Measurements from ENCODE around the gene ARHGAP22. TPM values are rescaled to one million over a fixed set of nuclear protein-coding genes. Genes with fewer than 3 reads are reported as not detected.

The ARHGAP22 gene
- total and polyA plus RNA-seq, 2 of the 4 experiments (the other 2 are of a cell fraction) = 28.3 to 30.2 TPM

DNA sequence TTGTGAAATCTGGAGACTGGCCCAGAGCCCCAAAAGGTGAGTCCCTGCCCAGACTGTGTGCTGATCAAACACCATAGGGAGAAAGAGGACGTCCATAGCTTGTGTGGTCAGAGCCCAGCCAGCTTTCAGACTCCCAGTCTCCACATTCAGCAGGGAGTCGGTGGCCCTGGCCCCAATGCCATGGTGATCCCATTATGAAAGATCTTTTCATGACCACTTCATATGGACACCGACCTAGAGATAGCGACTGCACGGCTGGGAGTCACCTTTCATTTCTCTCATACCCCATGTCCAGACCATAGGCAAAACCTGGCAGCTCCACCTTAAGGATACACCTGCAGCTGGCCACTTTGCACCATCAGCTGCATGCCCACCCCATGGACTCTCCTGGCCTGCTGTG, 126.4 kb downstream of the ARHGAP22 start:
- Histone ChIP-seq H3K23ac (ENCODE audit: low read depth, low read length) (no peak overlapping the region), H3K4me1 (ENCODE audit: control insufficient read depth, insufficient read depth, low read length) (no peaks in the 10 kb centered on the region), H3K4me3 (ENCODE audit: insufficient read depth, low read depth, low read length) (no peak overlapping the region), H2AFZ (replicated peaks; ENCODE audit: low read length, poor library complexity) (no peak overlapping the region), H3K9ac (ENCODE audit: low read depth, low read length) (no peak overlapping the region), H2BK15ac (ENCODE audit: low read depth, low read length) (no peak overlapping the region), H2BK5ac (ENCODE audit: low read depth, low read length, poor library complexity, severe bottlenecking) (no peak overlapping the region), H3K36me3 (ENCODE audit: control insufficient read depth, insufficient read depth, low read length) (peaks cover 5% of the 10 kb centered on the region), H3K4ac (ENCODE audit: low read depth, low read length) (no peak overlapping the region), H3K27ac (ENCODE audit: insufficient read depth, low read length) (no peak overlapping the region), H4K20me1 (ENCODE audit: insufficient read depth, low read length) (peaks cover 15% of the 10 kb centered on the region; the same call in 1 of the 2 replicates), H4K5ac (ENCODE audit: low read depth, low read length) (no peak overlapping the region), H3K18ac (ENCODE audit: low read depth, low read length) (no peak overlapping the region), H4K91ac (ENCODE audit: insufficient read depth, low read depth, low read length) (no peak overlapping the region), H3K27me3 (ENCODE audit: control insufficient read depth, insufficient read depth, low read length) (no peaks in the 10 kb centered on the region), H3K56ac (ENCODE audit: extremely low read depth, insufficient read depth, low read length) (no peak overlapping the region), H2BK120ac (ENCODE audit: low read depth, low read length) (no peak overlapping the region), H4K8ac (ENCODE audit: low read depth in 2 of 2, low read length in 2 of 2) (no peak overlapping the region), H3K9me1 (ENCODE audit: insufficient read depth, low read length) (peaks cover 15% of the 10 kb centered on the region; the same call in 1 of the 2 replicates), H2AK5ac (ENCODE audit: low read depth, low read length) (no peak overlapping the region), H3K79me1 (ENCODE audit: low read depth in 1 of 2, low read length in 2 of 2) (peaks cover 21 to 74% of the 10 kb centered on the region in 2 experiments; a peak in 3 of 4 replicates), H2AK9ac (replicated peaks; ENCODE audit: low read depth, low read length, poor library complexity) (no peak overlapping the region), H3K4me2 (ENCODE audit: low read depth, low read length) (no peak overlapping the region), H3K9me3 (ENCODE audit: control insufficient read depth, insufficient read depth, low read length) (no peaks in the 10 kb centered on the region), H3K14ac (replicated peaks; ENCODE audit: low read depth, low read length) (no peak overlapping the region), H2BK20ac (ENCODE audit: low read depth, low read length) (no peak overlapping the region)
- in situ Hi-C loops (cut with MboI; ENCODE audit: low sequenced_read_pairs) = no loop called here
- DNase-seq = no peak
- BruUV-seq (replicated peaks) = no TSS peak
- 96% methylated on average over 4 of the region's 5 CpGs; no CpG with 5 or more reads in 1 of the 2 experiments for WGBS, 2 experiments (ENCODE audit: extremely low coverage in 2 of 2, insufficient read length in 1 of 2)
- ATAC-seq (ENCODE audit: low read depth) = no peak
- POLR2A ChIA-PET (ENCODE audit: unreplicated experiment) = no interaction called here
- CTCF ChIA-PET = no interaction called here
- intact Hi-C loops (cut with micrococcal nuclease) = no loop called here
- TF ChIP-seq SMC3 (IDR thresholded peaks at IDR 0.05; ENCODE audit: low read depth, low read length) = no peak
- TF ChIP-seq POLR2A (IDR thresholded peaks at IDR 0.05; ENCODE audit: low read depth, low read length) = no peak
- no peak for TF ChIP-seq MXI1 (IDR thresholded peaks at IDR 0.05; ENCODE audit: borderline replicate concordance, low read depth, low read length)
- no peak for TF ChIP-seq FOS (IDR thresholded peaks at IDR 0.05; ENCODE audit: low read depth, low read length)
- TF ChIP-seq CHD1 (IDR thresholded peaks at IDR 0.05; ENCODE audit: low read depth, low read length) = no peak
- no peak for TF ChIP-seq RAD21 (IDR thresholded peaks at IDR 0.05; ENCODE audit: low read length)
- dilution Hi-C loops (cut with HindIII; ENCODE audit: low sequenced_read_pairs, unreplicated experiment) = no loop called here

Measured in IMR-90 (cell line).